Measurements from ENCODE around the gene RASA4B. TPM values are rescaled to one million over a fixed set of nuclear protein-coding genes. Genes with fewer than 3 reads are reported as not detected.

The RASA4B gene
- polyA plus RNA-seq, 1 donor (not counting 4 experiments of a cell fraction or from before 2014, with no cell fraction given) = 0.49 TPM

GRCh38 chr7:102466097-102466496, 51.5 kb downstream of the RASA4B start:
- FAIRE-seq = no peak
- Histone ChIP-seq H3K4me2 (ENCODE audit: control insufficient read depth, extremely low read depth, insufficient read depth, low read depth, low read length) (peak overlapping the region; percentile 92), H3K4me3 (ENCODE audit: control insufficient read depth in 2 of 3, extremely low read depth in 1 of 3, insufficient read depth in 2 of 3, low read depth in 1 of 3, low read length in 3 of 3) (peak overlapping the region; percentile 26 to 100 (median 100))

GRCh38 chr7:102464577-102465280, 52.8 kb downstream of the RASA4B start, which contains the start of the genes ALKBH4 and LRWD1:
Gene ALKBH4 (minus strand): TSS chr7:102464863. CDS start chr7:102464836, 27 bp downstream.
Gene LRWD1 (plus strand): TSS chr7:102464984. CDS start chr7:102465081, 97 bp downstream.
- Histone ChIP-seq H3K9me1 (ENCODE audit: control insufficient read depth, extremely low read depth, insufficient read depth, low read length) (no peaks in the 10 kb centered on the region), H3K27me3 (ENCODE audit: control insufficient read depth, extremely low read depth, insufficient read depth, low read length) (no peaks in the 10 kb centered on the region), H2AFZ (ENCODE audit: control insufficient read depth, low read length) (peak within 1 kb of the TSS; percentile 94), H3K79me2 (ENCODE audit: control insufficient read depth, insufficient read depth, low read length) (peaks cover 16% of the 10 kb centered on the region), H3K27ac (ENCODE audit: control insufficient read depth, insufficient read depth, low read length) (peak within 1 kb of the TSS; percentile 53), H3K9me3 (ENCODE audit: control insufficient read depth, low read depth, low read length) (no peaks in the 10 kb centered on the region), H3K9ac (ENCODE audit: control insufficient read depth, extremely low read depth, insufficient read depth, low read length) (peak within 1 kb of the TSS; percentile 82), H3K4me1 (ENCODE audit: control insufficient read depth, extremely low read depth, insufficient read depth, low read length) (peaks cover 14% of the 10 kb centered on the region), H4K20me1 (ENCODE audit: control insufficient read depth, extremely low read depth, insufficient read depth, low read length) (no peaks in the 10 kb centered on the region), H3K36me3 (ENCODE audit: control insufficient read depth in 2 of 2, extremely low read depth in 1 of 2, insufficient read depth in 2 of 2, low read length in 2 of 2) (peaks cover 0 to 3% of the 10 kb centered on the region in 2 experiments), H3K4me3 (ENCODE audit: control insufficient read depth in 2 of 3, extremely low read depth in 1 of 3, insufficient read depth in 2 of 3, low read depth in 1 of 3, low read length in 3 of 3) (peak within 1 kb of the TSS; percentile 88 to 100 (median 100)), H3K4me2 (ENCODE audit: control insufficient read depth, extremely low read depth, insufficient read depth, low read depth, low read length) (peak within 1 kb of the TSS; percentile 92)
- TF ChIP-seq EZH2 (IDR thresholded peaks at IDR 0.05; ENCODE audit: low read length) (no peak), CTCF (optimal IDR thresholded peaks at IDR 0.05 in 1 of 3, IDR thresholded peaks at IDR 0.05 in 1 of 3, conservative IDR thresholded peaks at IDR 0.05 in 1 of 3; ENCODE audit: extremely low read depth in 1 of 3, insufficient read depth in 2 of 3, low read length in 3 of 3) (peak in 1 of 3 experiments; percentile 27)
- DNase-seq (ENCODE audit: low read depth, low spot score) (peak; percentile 38), FAIRE-seq (no peak)
- dilution Hi-C loops (cut with MboI; ENCODE audit: extremely low pct_ligation_motif_present, low sequenced_read_pairs) = no loop called here

More at GRCh38 chr7:102466097-102466496, 51.5 kb downstream of the RASA4B start:
- H3K9me3 ChIP-seq (ENCODE audit: control insufficient read depth, low read depth, low read length) = no peaks in the 10 kb centered on the region
- H3K36me3 ChIP-seq (ENCODE audit: control insufficient read depth in 2 of 2, extremely low read depth in 1 of 2, insufficient read depth in 2 of 2, low read length in 2 of 2) = peaks cover 0 to 3% of the 10 kb centered on the region in 2 experiments
- dilution Hi-C loops (cut with MboI; ENCODE audit: extremely low pct_ligation_motif_present, low sequenced_read_pairs) = no loop called here
- no peak overlapping the region for H3K27ac ChIP-seq (ENCODE audit: control insufficient read depth, insufficient read depth, low read length)
- H3K79me2 ChIP-seq (ENCODE audit: control insufficient read depth, insufficient read depth, low read length) = peaks cover 16% of the 10 kb centered on the region
- DNase-seq (ENCODE audit: low read depth, low spot score) = no peak
- H3K4me1 ChIP-seq (ENCODE audit: control insufficient read depth, extremely low read depth, insufficient read depth, low read length) = peaks cover 14% of the 10 kb centered on the region
- H3K9ac ChIP-seq (ENCODE audit: control insufficient read depth, extremely low read depth, insufficient read depth, low read length) = peak overlapping the region; percentile 82
- TF ChIP-seq EZH2 (IDR thresholded peaks at IDR 0.05; ENCODE audit: low read length) (no peak), CTCF (optimal IDR thresholded peaks at IDR 0.05 in 1 of 3, IDR thresholded peaks at IDR 0.05 in 1 of 3, conservative IDR thresholded peaks at IDR 0.05 in 1 of 3; ENCODE audit: extremely low read depth in 1 of 3, insufficient read depth in 2 of 3, low read length in 3 of 3) (no peak)
- no peak overlapping the region for H2AFZ ChIP-seq (ENCODE audit: control insufficient read depth, low read length)
- no peaks in the 10 kb centered on the region for H3K27me3 ChIP-seq (ENCODE audit: control insufficient read depth, extremely low read depth, insufficient read depth, low read length)
- no peaks in the 10 kb centered on the region for H4K20me1 ChIP-seq (ENCODE audit: control insufficient read depth, extremely low read depth, insufficient read depth, low read length)
- no peaks in the 10 kb centered on the region for H3K9me1 ChIP-seq (ENCODE audit: control insufficient read depth, extremely low read depth, insufficient read depth, low read length)
